Colonic mucosa (tissue), 4 donors: ENCODE results near the gene OOEP. TPM values are rescaled to one million over a fixed set of nuclear protein-coding genes. Genes with fewer than 3 reads are reported as not detected.

Experiments used
- DNase-seq: peaks from one replicate; pipeline ENCODE4 v3.0.0-alpha.2; 2020
- H3K27ac ChIP-seq: fragments of 200-600 bp; one replicate; pipeline ENCODE4 v1.8.0; 2021
- H3K27me3 ChIP-seq: fragments of 200-600 bp; one replicate; pipeline ENCODE4 v1.8.0; 2021
- H3K36me3 ChIP-seq: fragments of 200-600 bp; one replicate; pipeline ENCODE4 v1.8.0; 2021
- H3K4me1 ChIP-seq: fragments of 200-600 bp; one replicate; pipeline ENCODE4 v1.8.0; 2021; ENCODE audit warnings: mild to moderate bottlenecking
- H3K4me3 ChIP-seq: fragments of 200-600 bp; one replicate; pipeline ENCODE4 v1.8.0; 2021
- H3K9ac ChIP-seq, 2 donors: one replicate each; pipeline ENCODE4 v1.7.0; 2013; ENCODE audit warnings: control low read depth in 2 of 2, low read depth in 2 of 2, low read length in 2 of 2
- H3K9me3 ChIP-seq: fragments of 200-600 bp; one replicate; pipeline ENCODE4 v1.8.0; 2021
- CTCF ChIP-seq: fragments of 200-600 bp; IDR thresholded peaks from one replicate; pipeline ENCODE4 v1.8.0; 2022; ENCODE audit warnings: antibody characterized with exemption, mild to moderate bottlenecking
- intact Hi-C: fragments of 100-400 bp; cut with DNase I; formaldehyde crosslinking; loops from one replicate; pipeline ENCODE4 v1.14.1; 2022
- total RNA-seq, 2 donors: library from RNA; stranded (reverse); fragmentation: NEBNext Ultra II Directional in 1 of 2; extraction: Animal tissue kit (Norgen Biotek cat#: 25700) in 1 of 2; gene quantifications; one replicate each; pipeline ENCODE4 v1.2.1, GENCODE V29; 2021
- donor health status: healthy.
- donor health status: DM: no; HTN: no; CAD: no.
- donor health status: DM: no; HTN: no; CAD: no.

OOEP gene
- total RNA-seq, 2 donors from 2014 or later = not detected

DNA sequence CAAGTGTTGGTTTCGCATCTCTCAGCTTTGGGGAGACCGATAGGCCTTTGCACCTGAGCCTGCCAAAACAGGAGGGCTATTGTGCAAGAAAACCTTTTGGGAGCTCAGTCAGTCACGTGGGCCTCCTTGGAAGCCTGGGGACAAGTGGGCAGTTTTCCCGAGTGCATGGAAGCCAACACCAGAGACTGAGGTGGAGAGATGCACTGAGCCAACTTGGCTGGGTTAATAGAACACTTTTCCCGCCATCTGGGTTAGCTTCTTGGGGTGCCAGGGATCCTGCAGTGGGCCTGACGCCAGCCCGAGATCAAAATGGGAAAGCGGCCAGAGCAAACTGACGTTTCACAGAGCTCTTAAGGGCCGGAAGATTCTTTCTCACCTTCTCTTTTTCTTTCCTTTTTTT, 2.8 kb upstream of the OOEP start:
- no peaks in the 10 kb centered on the region for H3K36me3 ChIP-seq
- H3K9me3 ChIP-seq = no peaks in the 10 kb centered on the region
- H3K27ac ChIP-seq = no peak overlapping the region
- H3K27me3 ChIP-seq = no peaks in the 10 kb centered on the region
- intact Hi-C loops = no loop called here
- no peak for DNase-seq
- H3K9ac ChIP-seq = no peak overlapping the region
- H3K4me1 ChIP-seq = no peaks in the 10 kb centered on the region
- no peak overlapping the region for H3K4me3 ChIP-seq
- no peak for TF ChIP-seq CTCF

GRCh38 chr6:73371984-73372383, 2.3 kb upstream of the OOEP start:
- H3K9me3 ChIP-seq = no peaks in the 10 kb centered on the region
- DNase-seq = no peak
- no peak for TF ChIP-seq CTCF
- no peaks in the 10 kb centered on the region for H3K4me1 ChIP-seq
- no peaks in the 10 kb centered on the region for H3K36me3 ChIP-seq
- no peaks in the 10 kb centered on the region for H3K27me3 ChIP-seq
- no peak overlapping the region for H3K9ac ChIP-seq
- no peak overlapping the region for H3K27ac ChIP-seq
- intact Hi-C loops = no loop called here
- H3K4me3 ChIP-seq = no peak overlapping the region

DNA sequence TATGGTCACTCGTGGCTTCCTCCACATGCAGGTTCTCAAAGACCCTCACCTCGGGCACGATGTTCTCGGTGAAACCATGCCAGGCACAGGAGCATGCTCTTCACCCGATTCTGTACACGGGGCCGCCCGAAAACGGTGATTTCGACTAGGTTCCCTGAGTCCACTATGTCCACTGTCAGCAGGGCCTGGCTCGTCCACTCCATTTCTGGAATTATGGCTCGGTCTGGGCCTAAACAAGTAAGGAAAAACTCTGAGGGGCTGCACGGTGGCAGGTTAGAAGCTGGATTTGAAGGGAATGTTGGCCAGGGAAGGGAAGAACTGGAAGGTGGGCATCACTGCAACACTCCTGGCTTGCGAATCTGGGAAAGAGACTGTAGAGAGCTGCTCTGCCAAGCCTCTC, 540 bp downstream of the OOEP start:
- H3K9ac ChIP-seq = no peak overlapping the region
- TF ChIP-seq CTCF = no peak
- DNase-seq = no peak
- no peak overlapping the region for H3K27ac ChIP-seq
- no peaks in the 10 kb centered on the region for H3K27me3 ChIP-seq
- intact Hi-C loops = no loop called here
- H3K36me3 ChIP-seq = no peaks in the 10 kb centered on the region
- H3K9me3 ChIP-seq = no peaks in the 10 kb centered on the region
- no peaks in the 10 kb centered on the region for H3K4me1 ChIP-seq
- no peak overlapping the region for H3K4me3 ChIP-seq

GRCh38 chr6:73368675-73369074, 1.0 kb downstream of the OOEP start:
- TF ChIP-seq CTCF = no peak
- Histone ChIP-seq H3K27me3 (no peaks in the 10 kb centered on the region), H3K27ac (no peak overlapping the region), H3K4me1 (no peaks in the 10 kb centered on the region), H3K4me3 (no peak overlapping the region), H3K36me3 (no peaks in the 10 kb centered on the region), H3K9ac (no peak overlapping the region), H3K9me3 (no peaks in the 10 kb centered on the region)
- DNase-seq = no peak
- intact Hi-C loops = no loop called here

DNA sequence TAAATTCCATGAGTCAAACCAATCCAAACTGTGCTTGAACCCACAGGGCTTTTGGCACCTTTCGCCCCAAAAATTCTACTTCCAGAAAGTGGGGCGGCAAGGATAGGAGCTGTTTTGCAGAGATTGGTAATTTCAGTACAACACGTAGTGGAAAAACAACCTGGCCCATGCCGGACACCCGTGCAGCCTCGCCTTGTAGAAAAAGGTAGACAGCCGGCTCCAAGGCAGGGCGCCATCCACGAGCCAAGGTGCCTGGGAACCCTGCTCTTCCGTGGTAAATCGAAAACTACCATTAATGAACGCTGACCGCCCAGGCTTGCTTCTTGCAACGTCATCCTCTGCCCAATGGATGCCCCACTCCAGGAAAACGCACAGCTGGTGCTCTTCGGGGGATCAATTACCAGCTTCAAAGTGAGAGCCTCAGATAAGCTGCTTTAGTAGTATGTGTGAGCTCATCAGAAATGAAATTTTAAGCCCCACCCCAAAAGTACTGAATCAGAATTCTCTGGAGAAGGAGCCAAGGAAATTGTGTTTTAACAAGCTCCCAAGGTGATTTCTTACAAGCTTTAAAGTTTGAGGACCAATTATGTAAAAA, 1.8 kb downstream of the OOEP start:
- intact Hi-C loops = no loop called here
- no peak overlapping the region for H3K9ac ChIP-seq
- H3K36me3 ChIP-seq = no peaks in the 10 kb centered on the region
- H3K4me1 ChIP-seq = no peaks in the 10 kb centered on the region
- no peak for DNase-seq
- H3K4me3 ChIP-seq = no peak overlapping the region
- H3K27me3 ChIP-seq = no peaks in the 10 kb centered on the region
- TF ChIP-seq CTCF = no peak
- no peaks in the 10 kb centered on the region for H3K9me3 ChIP-seq
- H3K27ac ChIP-seq = no peak overlapping the region
